ENCODE measurements around the gene ISLR.
"Not testable (repeated sequence)": the region's sequence is repeated elsewhere in the genome, so short reads cannot be mapped to it uniquely, and the experiment has no call there.

ISLR gene

GRCh38 chr15:74158855-74159650, 14.5 kb upstream of the ISLR start:
- Histone ChIP-seq H3K9me3 (ENCODE audit: severe bottlenecking) (no peaks in the 10 kb centered on the region), H3K27me3 (ENCODE audit: insufficient read depth, low read depth, severe bottlenecking) (no peaks in the 10 kb centered on the region), H3K36me3 (no peaks in the 10 kb centered on the region), H3K27ac (no peak overlapping the region), H3K4me3 (ENCODE audit: low read depth, low read length) (no peak overlapping the region)
- DNase-seq = no peak
- TF ChIP-seq CTCF (IDR thresholded peaks at IDR 0.05; ENCODE audit: low read depth, low read length) = no peak

- Histone ChIP-seq H3K27me3 (ENCODE audit: insufficient read depth, low read depth, severe bottlenecking) (no peaks in the 10 kb centered on the region), H3K36me3 (no peaks in the 10 kb centered on the region), H3K9me3 (ENCODE audit: severe bottlenecking) (no peaks in the 10 kb centered on the region), H3K4me3 (ENCODE audit: low read depth, low read length) (no peak overlapping the region), H3K27ac (no peak overlapping the region)
- no peak for TF ChIP-seq CTCF (IDR thresholded peaks at IDR 0.05; ENCODE audit: low read depth, low read length)
- no peak for DNase-seq
Observed at GRCh38 chr15:74159773-74160172, 13.7 kb upstream of the ISLR start.

GRCh38 chr15:74160390-74160789, 13.1 kb upstream of the ISLR start:
- not testable (repeated sequence) for H3K36me3 ChIP-seq; H3K4me3 ChIP-seq (ENCODE audit: low read depth, low read length); H3K9me3 ChIP-seq (ENCODE audit: severe bottlenecking); DNase-seq; H3K27ac ChIP-seq; H3K27me3 ChIP-seq (ENCODE audit: insufficient read depth, low read depth, severe bottlenecking)

- H3K27ac ChIP-seq; H3K9me3 ChIP-seq (ENCODE audit: severe bottlenecking); DNase-seq; H3K36me3 ChIP-seq; H3K4me3 ChIP-seq (ENCODE audit: low read depth, low read length); H3K27me3 ChIP-seq (ENCODE audit: insufficient read depth, low read depth, severe bottlenecking): not testable (repeated sequence)
Observed at GRCh38 chr15:74162195-74162536, 11.3 kb upstream of the ISLR start.

GRCh38 chr15:74165461-74165860, 8.0 kb upstream of the ISLR start:
- H3K27ac ChIP-seq = no peak overlapping the region
- H3K9me3 ChIP-seq (ENCODE audit: severe bottlenecking) = no peaks in the 10 kb centered on the region
- H3K4me3 ChIP-seq (ENCODE audit: low read depth, low read length) = no peak overlapping the region
- no peak for TF ChIP-seq CTCF (IDR thresholded peaks at IDR 0.05; ENCODE audit: low read depth, low read length)
- no peaks in the 10 kb centered on the region for H3K27me3 ChIP-seq (ENCODE audit: insufficient read depth, low read depth, severe bottlenecking)
- DNase-seq = no peak
- no peaks in the 10 kb centered on the region for H3K36me3 ChIP-seq

GRCh38 chr15:74167891-74168331, 5.6 kb upstream of the ISLR start:
- Histone ChIP-seq H3K27me3 (ENCODE audit: insufficient read depth, low read depth, severe bottlenecking) (no peaks in the 10 kb centered on the region), H3K36me3 (no peaks in the 10 kb centered on the region), H3K27ac (peak overlapping the region; percentile 72), H3K9me3 (ENCODE audit: severe bottlenecking) (no peaks in the 10 kb centered on the region), H3K4me3 (ENCODE audit: low read depth, low read length) (no peak overlapping the region)
- no peak for TF ChIP-seq CTCF (IDR thresholded peaks at IDR 0.05; ENCODE audit: low read depth, low read length)
- peak; percentile 59 for DNase-seq

GRCh38 chr15:74168711-74169126, 4.8 kb upstream of the ISLR start:
- no peaks in the 10 kb centered on the region for H3K27me3 ChIP-seq (ENCODE audit: insufficient read depth, low read depth, severe bottlenecking)
- no peak for DNase-seq
- no peaks in the 10 kb centered on the region for H3K9me3 ChIP-seq (ENCODE audit: severe bottlenecking)
- H3K4me3 ChIP-seq (ENCODE audit: low read depth, low read length) = no peak overlapping the region
- TF ChIP-seq CTCF (IDR thresholded peaks at IDR 0.05; ENCODE audit: low read depth, low read length) = no peak
- peak overlapping the region; percentile 72 for H3K27ac ChIP-seq
- no peaks in the 10 kb centered on the region for H3K36me3 ChIP-seq

All from WERI-Rb-1 (cell line).